GM18508 (cell line): ENCODE data around the gene C14orf180.

ENCODE experiments used
- ATAC-seq: cut with Tn5 transposase; IDR thresholded peaks from one replicate; pipeline ENCODE4 v1.9.1; 2021; ENCODE audit warnings: moderate number of reproducible peaks; ENCODE audit not compliant: insufficient read depth, unreplicated experiment

Gene C14orf180

DNA sequence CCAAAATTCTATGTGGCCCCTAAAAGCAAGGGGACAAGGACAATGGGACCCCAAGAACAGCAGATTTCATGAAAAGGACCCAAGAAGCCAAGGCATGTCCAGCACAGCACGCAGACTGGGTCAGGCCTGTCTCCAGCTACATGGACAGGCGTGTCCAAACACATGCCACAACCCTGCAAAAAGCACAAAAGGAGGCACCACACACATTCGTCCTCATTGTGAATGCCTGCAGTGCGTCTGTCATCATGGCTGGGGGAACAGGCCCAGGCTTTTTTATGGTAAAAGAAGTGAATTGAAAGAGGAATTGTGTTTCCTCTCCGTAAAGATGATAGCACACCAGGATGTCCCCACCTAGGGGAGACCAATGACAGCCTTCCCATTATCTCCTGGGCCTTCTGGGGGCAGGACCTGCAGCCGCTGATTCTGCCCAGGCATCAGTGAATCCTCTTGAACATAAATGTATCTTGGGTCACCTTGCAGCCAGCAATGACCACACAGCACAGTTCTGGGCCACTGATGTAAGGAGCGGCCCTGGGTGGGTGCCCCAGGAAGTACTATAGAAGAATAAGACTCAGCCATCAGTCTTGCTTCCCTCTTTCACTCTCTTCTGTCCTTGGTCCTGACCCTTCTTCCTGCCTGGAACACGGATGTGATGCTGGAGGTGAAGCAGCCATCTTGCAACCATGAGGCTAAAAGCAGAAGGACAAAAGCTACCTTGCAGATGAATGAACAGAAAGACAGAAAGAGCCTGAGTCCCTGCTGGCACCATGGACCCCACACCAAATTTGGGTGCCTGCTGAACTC, 29.8 kb upstream of the C14orf180 start:
- no peak for ATAC-seq

DNA sequence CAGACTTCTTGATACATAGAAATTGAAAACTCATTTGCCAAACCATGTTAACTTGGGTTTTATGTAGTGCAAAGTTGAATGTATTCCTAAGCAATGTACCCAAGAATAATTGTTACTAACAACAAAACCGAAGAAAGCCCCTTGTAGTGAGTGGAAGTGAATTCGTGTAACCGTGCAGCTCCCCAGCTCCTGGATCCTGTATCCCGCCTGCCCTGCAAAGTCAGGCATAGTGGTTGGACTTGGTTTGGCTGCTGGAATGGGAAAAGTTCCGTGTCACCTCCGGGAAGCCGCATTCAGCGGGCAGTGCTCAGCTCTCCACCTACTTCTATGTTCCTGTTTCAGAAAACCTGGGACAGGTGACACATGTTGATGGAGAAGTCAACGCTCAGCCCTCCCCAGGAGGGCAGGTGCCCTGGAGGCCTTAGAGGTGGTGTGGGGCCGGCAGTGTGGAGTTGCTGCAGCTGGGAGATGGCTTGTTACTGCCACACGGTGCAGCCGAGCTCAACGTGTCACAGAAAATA, 29.2 kb upstream of the C14orf180 start:
- no peak for ATAC-seq

DNA sequence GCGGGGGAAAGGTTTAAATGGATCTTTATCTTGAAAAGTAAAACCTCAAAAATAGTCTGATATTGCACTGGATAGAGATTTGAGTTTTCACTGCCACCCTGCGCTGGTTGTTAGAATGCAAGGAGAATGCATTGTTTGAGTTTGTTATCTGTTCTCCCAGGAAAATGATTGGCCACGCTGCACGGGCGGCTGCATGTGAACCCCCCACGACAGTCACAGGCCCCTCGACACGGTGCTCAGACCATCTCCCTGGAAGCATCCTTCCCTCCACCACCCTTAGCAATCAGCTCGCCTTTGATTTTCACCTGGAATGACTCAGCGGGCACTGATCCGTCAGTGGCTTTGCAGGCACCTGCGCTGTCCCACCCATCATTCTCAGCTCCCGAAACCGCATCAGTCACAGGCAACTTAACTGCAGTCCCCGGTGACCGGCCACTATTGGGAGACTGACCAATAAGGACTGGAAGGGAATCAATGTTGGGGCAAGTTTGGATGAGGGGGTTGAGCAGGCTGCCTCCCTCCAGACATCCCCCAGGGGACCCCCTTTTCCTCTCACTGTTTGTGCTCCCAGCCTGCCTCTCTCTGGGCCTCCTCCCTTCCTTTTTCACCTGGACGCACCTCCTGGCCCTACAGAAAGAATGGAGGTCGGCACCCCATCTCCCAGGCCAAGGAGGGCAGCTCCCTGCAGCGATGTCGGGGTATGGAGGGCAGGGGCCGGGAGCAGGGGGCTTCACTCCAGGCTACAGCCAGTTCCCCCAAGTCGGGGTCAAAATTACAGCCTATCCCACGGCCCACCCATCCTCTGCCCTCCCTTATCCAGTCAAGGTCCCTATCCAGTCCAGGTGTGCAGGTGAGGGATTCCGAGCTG, 28.5 kb upstream of the C14orf180 start:
- no peak for ATAC-seq

DNA sequence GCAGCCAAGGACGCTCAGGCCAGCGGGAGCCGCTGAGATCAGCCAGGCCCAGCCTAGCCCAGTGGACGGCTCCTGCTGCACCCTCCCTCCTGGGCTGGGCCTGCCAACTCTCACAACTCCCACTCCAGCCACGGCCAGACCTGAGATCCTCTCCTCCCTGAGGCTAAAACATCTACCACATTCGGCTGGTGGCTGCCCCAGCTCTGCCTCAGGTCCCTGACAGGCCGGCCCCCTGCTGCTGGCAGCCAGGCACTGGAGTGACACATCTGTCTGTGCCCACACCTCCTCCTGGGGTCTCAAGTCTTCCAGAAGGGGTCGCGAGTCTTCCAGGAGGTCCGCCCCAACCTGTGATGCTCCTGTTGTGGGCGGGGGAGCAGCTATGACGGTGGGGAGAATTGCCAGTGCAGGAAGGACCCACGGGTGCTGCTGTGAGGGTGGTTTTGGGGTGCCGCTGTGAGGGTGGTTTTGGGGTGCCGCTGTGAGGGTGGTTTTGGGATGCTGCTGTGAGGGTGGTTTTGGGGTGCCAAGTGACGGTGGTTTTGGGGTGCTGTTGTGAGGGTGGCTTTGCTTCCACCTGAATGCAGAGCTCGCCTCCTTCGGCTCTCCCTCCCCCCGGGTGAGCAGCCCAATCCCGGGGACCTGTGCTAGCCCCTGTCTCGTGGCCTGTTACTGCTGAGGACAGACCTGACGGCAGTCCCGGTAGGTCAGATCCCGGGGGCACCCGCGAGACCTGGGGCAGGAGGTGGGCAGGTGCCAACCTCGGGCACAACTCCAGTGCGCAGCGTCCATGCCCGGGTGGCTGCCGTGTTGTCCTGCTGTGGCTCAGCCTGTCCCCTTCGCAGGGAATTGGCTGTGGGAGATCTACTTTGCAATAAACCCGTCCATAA, 27.5 kb upstream of the C14orf180 start:
- no peak for ATAC-seq

DNA sequence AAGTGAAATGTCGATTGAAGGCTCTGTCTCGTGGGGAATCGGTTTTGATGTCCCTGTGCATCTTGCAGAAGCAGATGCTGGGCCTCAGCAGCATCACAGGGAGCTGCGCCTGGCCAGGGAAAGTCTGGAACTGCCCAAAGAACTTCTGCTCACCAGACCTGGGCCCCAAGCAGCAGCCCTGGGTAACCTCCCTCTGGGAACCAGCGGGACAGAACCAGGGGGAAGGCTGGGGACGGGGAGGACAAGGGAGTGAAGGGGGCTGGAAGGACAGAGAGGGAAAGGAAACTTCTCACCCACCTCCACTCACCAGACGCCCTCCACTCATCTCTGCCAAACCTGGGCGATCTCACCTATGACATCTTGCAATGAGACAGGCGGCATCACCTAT, 26.8 kb upstream of the C14orf180 start:
- no peak for ATAC-seq

DNA sequence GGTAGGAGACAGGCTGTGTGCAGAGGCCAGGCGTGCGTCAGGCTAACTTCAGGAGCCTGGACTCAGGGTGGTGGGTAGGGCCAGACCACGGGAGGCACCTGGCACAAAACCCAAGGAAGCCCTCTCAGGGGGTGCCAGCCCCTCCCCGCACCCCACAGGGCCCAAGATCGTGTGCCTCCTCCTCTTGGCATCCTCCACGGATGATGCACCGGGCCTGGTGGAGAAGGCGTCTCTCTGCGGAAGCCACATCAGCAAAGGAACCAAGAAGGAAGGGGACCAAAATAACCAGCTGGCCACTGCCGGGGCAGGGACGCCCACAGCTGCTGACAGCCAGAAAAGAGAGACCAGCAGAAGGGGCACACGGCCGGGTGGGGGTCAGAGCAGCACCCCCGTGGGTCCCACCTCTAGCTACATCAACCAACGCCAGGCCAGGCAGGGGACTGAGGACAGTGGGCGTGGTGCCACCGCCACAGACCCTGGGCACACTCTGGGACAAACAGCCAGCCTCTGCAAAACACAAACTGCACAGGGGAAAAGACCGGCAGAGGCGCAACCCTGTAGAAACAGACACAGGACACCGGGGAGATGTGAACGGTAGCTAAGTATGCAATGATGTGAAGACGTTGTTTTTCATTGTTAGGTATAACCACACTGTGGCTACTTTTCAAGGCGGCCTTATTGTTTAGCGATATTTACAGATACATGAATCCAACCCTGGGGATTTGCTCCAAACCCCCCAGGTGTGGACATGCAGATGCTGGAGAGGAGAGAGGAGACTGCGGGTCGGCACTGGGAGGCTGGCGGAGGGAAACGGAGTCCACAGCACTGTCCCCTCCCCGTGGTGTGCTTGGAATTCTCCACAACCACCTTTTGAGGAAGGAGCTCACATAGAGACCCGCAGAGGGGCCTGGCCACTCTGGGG, 26.1 kb upstream of the C14orf180 start:
- no peak for ATAC-seq

DNA sequence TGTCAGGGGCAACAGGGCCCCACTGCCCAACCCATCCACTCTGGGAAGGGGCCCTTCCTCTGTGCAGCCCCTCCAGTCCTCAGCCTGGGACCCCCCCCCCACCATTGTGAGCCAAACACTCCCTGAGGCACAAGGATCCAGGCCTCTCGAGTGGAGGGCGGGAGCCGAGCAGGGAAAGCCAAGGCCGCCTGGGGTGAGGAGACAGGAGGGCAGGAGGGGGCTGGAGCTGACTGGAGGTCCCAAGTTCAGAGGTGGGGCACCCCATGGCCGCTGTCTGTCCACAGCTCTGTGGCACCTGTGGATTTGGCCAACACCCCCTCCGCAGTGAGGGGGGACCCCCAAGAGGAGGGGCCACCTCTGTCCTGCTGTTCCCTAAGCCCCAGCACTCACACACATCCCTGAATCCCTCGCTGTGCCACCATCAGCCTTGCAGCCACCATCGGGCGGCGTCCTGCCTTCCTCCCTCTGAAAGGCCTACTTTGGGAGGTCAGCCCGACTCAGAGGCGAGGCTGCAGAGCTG, 25.4 kb upstream of the C14orf180 start:
- no peak for ATAC-seq

DNA sequence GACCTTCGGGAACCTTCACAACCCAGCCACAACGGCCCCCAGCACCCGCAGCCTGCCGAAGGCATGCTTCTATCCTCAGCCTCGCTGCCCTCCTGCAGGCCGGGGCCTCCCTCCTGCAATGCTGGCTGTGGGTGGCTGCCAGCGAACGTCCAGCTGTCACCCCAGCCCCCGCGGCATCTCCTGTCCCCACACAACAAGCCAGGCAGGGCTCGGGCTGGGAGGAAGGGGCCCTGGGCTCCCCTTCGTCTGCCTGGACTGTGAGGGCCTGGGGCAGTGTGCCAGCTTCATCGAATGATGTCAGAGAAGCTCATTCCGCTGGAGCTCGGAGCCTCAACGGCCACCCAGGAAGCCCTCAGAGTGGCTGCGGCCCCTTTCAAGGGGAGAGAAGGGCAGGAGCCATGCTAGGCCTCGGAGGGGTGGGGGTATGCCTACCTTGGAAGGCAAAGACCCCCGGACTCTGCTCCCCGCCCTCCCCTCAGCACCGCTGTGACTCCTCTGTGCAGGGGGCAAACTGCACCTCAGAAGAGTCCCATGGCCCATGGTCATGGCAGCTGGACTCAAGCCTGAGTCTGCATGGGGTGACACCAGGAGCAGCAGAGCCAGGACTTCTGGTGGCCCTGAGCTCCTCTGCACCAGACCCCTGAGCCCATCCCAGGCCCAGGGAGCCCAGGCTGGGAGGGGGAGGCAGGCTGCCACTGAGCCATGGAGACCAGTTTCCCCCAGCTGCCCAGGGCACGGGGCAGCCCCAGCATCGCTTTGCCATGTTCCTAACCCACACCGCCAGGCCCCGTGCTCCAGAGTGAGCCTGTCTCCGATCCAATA, 24.7 kb upstream of the C14orf180 start:
- no peak for ATAC-seq

DNA sequence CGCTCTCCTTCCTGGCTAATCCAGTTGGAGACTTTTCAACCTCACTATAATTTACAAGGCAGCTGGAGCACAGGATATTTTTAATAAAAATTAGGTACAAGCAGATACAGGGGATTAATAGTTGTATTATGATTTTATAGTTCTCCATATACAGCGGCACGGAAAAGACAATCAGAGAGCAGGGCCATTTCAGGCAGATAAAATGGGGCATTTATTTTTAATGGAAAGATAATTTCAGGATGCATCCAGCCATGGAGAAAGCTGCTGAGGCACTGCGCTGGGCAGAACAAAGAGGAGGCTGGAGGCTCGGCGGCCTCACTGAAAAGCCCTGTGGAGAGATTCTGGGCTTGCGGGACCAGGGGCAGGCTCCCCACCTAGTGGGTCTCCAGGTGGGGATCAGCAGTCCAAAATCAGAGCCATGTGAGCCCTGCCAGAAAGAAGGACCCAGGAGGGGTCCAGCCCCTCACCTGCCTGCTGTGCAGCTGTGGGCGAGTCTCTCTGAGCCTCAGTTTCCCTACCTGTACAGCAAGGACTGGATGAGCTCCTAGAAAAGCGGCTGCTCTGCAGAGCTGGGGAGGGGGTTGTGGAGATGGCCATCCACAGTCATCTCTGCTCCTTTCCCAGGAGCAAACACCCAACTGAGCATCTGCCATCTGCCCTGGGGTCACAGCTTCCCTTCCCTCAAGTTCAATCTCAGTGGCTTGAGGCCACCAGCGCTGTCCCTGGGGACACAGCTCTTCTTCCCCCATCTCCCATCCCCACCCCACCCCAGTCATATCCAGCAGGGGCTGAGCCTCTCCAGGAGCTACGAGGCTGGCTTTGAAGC, 23.9 kb upstream of the C14orf180 start:
- no peak for ATAC-seq

DNA sequence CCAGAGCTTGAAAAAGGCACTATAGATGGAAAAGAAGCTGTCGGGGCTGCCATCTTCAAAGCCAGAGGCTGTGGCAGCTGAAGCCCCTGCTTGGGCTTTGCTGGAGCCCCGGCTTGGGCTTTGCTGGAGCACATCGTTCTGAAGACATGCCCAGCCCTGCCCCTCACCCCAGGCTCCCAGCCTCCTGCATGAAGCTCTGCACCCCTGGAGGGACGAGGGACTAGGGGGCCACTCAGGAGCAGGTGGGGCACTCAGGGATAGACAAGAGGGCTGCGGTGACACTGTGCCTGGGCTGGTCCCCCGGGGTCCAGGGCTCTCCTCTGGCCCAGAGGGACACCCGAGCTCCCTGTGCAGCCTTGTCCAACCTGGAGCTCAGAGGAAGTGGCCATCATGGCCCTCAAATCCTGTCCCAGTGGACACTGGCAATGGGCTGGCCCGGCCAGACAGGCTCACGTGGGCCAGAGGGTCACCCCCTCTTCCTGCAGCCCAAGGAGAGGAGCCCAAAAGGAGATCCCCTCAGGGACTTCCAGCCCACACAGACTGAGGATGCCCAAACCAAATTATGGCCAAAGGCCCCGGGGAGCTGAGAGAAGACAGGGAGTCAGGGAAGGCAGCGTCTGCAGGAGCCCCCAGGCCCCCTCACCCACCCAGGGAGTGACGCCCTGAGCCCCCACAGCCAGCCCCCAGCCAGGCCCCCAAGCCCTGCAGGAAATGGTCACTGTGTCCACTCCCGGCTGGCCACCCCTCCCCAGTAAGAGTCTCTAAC, 23.1 kb upstream of the C14orf180 start:
- no peak for ATAC-seq

DNA sequence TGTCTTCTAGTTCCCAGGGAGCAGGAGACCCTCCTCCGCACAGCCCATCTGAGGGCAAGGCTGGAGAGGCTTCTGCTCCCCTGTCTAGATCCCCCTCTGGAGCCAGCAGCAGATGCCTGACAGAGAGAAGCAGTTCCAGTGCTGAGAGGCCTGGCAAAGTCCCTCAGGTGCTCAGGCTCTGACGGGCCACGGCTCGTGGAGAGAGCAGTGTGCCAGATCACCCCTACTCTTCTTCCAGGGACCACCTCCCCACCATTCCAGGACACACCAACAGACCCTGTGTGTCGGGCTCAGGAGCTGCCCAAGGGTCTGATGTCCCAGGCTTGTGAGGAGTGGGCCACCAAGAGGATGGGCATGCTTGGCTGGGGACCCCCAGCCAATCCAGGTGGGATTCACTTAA, 22.5 kb upstream of the C14orf180 start:
- ATAC-seq = no peak

DNA sequence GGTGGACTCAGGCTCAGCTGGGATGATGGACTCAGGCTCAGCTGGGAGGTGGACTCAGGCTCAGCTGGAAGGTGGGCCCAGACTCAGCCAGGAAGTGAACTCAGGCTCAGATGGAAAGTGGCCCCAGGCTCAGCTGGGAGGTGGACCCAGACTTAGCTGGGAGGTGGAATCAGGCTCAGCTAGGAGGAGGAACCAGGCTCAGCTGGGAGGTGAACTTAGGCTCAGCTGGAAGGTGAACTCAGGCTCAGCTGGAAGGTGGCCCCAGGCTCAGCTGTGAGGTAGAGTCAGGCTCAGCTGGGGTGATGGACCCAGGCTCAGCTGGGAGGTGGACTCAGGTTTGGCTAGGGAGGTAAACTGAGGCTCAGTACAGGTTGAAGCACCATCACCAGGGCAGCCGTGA, 21.8 kb upstream of the C14orf180 start:
- no peak for ATAC-seq

DNA sequence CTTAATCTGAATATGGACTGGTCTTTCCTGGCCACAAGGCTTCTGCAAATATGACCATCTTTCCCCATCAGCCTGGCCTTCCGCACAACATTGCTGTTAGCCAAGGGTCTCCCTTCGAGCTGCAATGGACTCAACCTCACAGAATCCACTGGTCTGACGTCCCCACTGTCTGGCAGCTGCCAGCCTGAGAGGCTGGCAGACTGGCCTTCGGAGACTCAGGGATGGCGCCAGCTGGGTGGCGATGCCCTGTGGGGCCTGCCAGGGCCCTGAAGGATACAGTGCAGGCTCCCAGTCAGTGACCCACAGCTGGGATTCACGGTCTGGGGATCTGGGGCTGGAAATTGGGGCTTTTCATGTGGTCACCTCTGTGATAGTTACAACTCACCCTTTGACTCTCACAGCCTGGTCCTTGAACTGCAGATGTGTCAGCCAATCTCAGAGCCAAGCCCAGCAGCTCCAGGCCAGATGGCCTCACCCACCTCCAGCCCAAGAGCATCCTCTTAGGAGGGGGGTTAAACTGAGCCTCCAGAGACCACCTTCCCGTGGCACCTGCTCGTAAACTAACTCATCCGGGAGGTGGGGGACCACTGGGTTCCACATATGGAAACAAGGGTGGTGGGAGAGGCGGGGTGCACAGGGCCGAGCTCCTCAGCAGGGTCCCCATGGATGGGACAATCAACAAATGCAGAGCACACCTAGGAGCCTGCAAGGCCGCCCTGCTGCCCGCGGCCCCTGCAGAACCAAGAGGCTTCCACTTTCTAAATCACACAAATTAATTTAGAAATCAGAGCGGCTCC, 21.1 kb upstream of the C14orf180 start:
- no peak for ATAC-seq

DNA sequence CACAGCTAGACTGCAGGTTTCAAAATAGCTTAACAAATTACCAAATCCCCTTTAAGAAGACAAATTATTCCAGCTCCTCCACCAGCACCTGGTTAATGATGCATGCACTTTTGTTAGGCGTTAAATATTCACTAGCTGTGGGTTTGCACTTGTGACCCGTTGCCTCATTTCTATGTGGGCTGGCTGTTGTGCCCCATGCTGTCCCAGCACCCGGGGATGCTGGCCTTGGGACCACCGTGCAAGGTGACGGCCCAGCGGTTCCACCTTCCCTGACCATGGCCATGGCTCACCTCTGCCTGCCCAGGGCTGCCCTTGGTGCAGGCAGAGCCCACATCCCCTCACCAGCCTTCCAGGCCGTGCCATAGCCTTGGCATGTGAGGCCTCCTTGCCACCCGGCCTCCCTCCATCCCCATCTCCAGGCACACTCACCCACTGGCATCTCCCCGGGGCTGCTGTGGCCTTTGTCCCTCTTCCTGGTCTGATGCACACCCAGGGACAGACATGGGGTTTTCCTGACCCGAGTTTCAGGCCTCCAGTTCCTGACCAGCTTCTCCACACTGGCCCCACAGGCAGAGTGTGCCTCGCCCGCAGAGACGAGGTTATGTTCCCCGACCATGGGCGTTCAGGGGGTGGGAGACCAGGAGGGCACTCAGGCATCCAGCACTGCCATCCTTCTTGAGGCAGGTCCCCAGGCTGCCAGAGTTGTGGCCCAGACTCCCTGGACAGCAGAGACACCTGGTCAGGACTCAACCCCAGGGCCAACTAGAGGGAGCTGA, 20.3 kb upstream of the C14orf180 start:
- no peak for ATAC-seq
